HepG2 (cell line): ENCODE results near the gene CEACAM4. TPM values are rescaled to one million over a fixed set of nuclear protein-coding genes. Genes with fewer than 3 reads are reported as not detected.

Experiments
- ATAC-seq: fragments of 200-7000 bp; cut with Tn5 transposase; 3 replicates; pipeline ENCODE4 v1.9.1; 2020; ENCODE audit warnings: mild to moderate bottlenecking, moderate library complexity
- BruUV-seq: library from RNA; stranded (reverse); fragments of 400-500 nt; replicated peaks from 2 replicates; lab custom pipeline; 2021; lab: Mats Ljungman, UMichigan
- CTCF ChIA-PET: fragments of 300-600 bp; formaldehyde crosslinking; extraction: SDS; loops from one replicate; lab custom pipeline; 2021; ENCODE audit warnings: low total read pairs, inconsistent platforms, low intra/inter-chr PET ratio; lab: Yijun Ruan, JAX
- POLR2A ChIA-PET: fragments of 350-600 bp; sonication (Branson Sonifier 250); formaldehyde crosslinking; loops from one replicate; lab custom pipeline; 2020; ENCODE audit warnings: antibody characterized with exemption, inconsistent platforms; lab: Yijun Ruan, JAX
- DNase-seq: peaks from one replicate; pipeline ENCODE4 v3.0.0-alpha.2; 2015; ENCODE audit warnings: low spot score
- FAIRE-seq: peaks from 3 replicates; lab custom pipeline; 2011; peaks lifted over from hg19 to GRCh38; lab: Jason Lieb, UNC
- H2AFZ ChIP-seq: one replicate; pipeline ENCODE4 v1.6.1; 2011; ENCODE audit warnings: low read length, inconsistent platforms
- H3K27ac ChIP-seq: fragments of 300-600 bp; 3 replicates; pipeline ENCODE4 v1.8.0; 2011; ENCODE audit warnings: mixed run types, mild to moderate bottlenecking, mixed read lengths, low read length, inconsistent platforms; ENCODE audit not compliant: insufficient read depth; ENCODE audit errors: extremely low read length
- H3K27me3 ChIP-seq, 2 experiments: fragments of 200-600 bp in 1 of 2; 2 replicates in 1 of 2; 3 replicates in 1 of 2; pipeline versions ENCODE4 v1.6.0 to v1.8.0; 2011; ENCODE audit warnings: low read length in 2 of 2, mild to moderate bottlenecking in 2 of 2, moderate library complexity in 2 of 2, inconsistent platforms in 1 of 2; ENCODE audit not compliant: insufficient read depth in 2 of 2, control insufficient read depth in 1 of 2
- H3K36me3 ChIP-seq, 2 experiments: fragments of 200-600 bp in 1 of 2; replicated peaks in 1 of 2; 2 replicates in 1 of 2; 3 replicates in 1 of 2; pipeline versions ENCODE4 v1.5.1 to v1.8.0; 2011; ENCODE audit warnings: low read length in 2 of 2, inconsistent platforms in 1 of 2; ENCODE audit not compliant: insufficient read depth in 2 of 2, control insufficient read depth in 1 of 2
- H3K4me1 ChIP-seq: 2 replicates; pipeline ENCODE4 v1.5.1; 2012; ENCODE audit warnings: low read length, inconsistent platforms; ENCODE audit not compliant: insufficient read depth
- H3K4me2 ChIP-seq: 2 replicates; pipeline ENCODE4 v1.6.0; 2011; ENCODE audit warnings: low read depth, low read length, inconsistent platforms
- H3K4me3 ChIP-seq, 3 experiments: fragments of 200-600 bp in 1 of 3; sonication (generic), shearing (Covaris generic) in 1 of 3; replicated peaks in 1 of 3; 2 replicates each; pipeline ENCODE4 v1.5.1; 2011 to 2016; ENCODE audit warnings: low read length in 3 of 3, inconsistent platforms in 2 of 3, low read depth in 2 of 3, mild to moderate bottlenecking in 2 of 3, control low read depth in 1 of 3, mixed read lengths in 1 of 3; ENCODE audit not compliant: insufficient read depth in 1 of 3
- H3K79me2 ChIP-seq: one replicate; pipeline ENCODE4 v1.6.1; 2011; ENCODE audit warnings: low read length, inconsistent platforms; ENCODE audit not compliant: insufficient read depth
- H3K9ac ChIP-seq: 2 replicates; pipeline ENCODE4 v1.6.0; 2011; ENCODE audit warnings: mild to moderate bottlenecking, low read depth, low read length, inconsistent platforms; ENCODE audit not compliant: insufficient read depth
- H3K9me3 ChIP-seq: 2 replicates; pipeline ENCODE4 v1.5.1; 2012; ENCODE audit warnings: mild to moderate bottlenecking, low read length
- H4K20me1 ChIP-seq: 2 replicates; pipeline ENCODE4 v1.6.0; 2011; ENCODE audit warnings: inconsistent platforms, mild to moderate bottlenecking, low read length, moderate library complexity; ENCODE audit not compliant: insufficient read depth
- CBX1 ChIP-seq: IDR thresholded peaks from one replicate; pipeline ENCODE4 v1.6.1; 2016; ENCODE audit warnings: antibody characterized with exemption, low read depth
- CTCF ChIP-seq: sonication (generic); formaldehyde crosslinking; IDR thresholded peaks from 2 replicates; pipeline ENCODE4 v1.5.0; 2020; ENCODE audit warnings: mild to moderate bottlenecking, missing genetic modification reagents, moderate library complexity
- KAT2B ChIP-seq: fragments of 150-350 bp; IDR thresholded peaks from 2 replicates; pipeline ENCODE4 v1.6.1; 2014; ENCODE audit warnings: low read depth, low read length, borderline replicate concordance
- NCOA2 ChIP-seq: sonication (generic); formaldehyde crosslinking; IDR thresholded peaks from 2 replicates; pipeline ENCODE4 v1.8.0; 2022; ENCODE audit warnings: inconsistent platforms
- PHF21A ChIP-seq: sonication (generic); formaldehyde crosslinking; IDR thresholded peaks from 2 replicates; pipeline ENCODE4 v1.5.0; 2020; ENCODE audit warnings: mild to moderate bottlenecking, missing genetic modification reagents
- POLR2AphosphoS5 ChIP-seq: IDR thresholded peaks from 2 replicates; pipeline ENCODE4 v1.6.1; 2012; ENCODE audit warnings: low read depth, low read length
- SOX6 ChIP-seq, 2 experiments: fragments of 450-650 bp in 1 of 2; sonication (generic) in 1 of 2; formaldehyde crosslinking in 1 of 2; IDR thresholded peaks; 2 replicates each; pipeline versions ENCODE4 v1.4.0 to v1.6.1; 2017 to 2020; ENCODE audit warnings: antibody characterized with exemption in 1 of 2, mild to moderate bottlenecking in 1 of 2, missing genetic modification reagents in 1 of 2
- SRSF1 ChIP-seq: fragments of 200-400 bp; formaldehyde crosslinking; optimal IDR thresholded peaks from 2 replicates; pipeline ENCODE3; 2017; ENCODE audit warnings: mild to moderate bottlenecking, low read depth, low read length, moderate library complexity
- STAG1 ChIP-seq: sonication (generic); formaldehyde crosslinking; IDR thresholded peaks from 2 replicates; pipeline ENCODE4 v1.4.0; 2020; ENCODE audit warnings: missing genetic modification reagents
- TCF7 ChIP-seq: sonication (generic); IDR thresholded peaks from 2 replicates; pipeline ENCODE4 v1.6.1; 2016; ENCODE audit warnings: antibody characterized with exemption, low read depth
- TMF1 ChIP-seq: sonication (generic); formaldehyde crosslinking; IDR thresholded peaks from 2 replicates; pipeline ENCODE4 v1.8.1; 2022; ENCODE audit warnings: low read depth, missing genetic modification reagents
- TOE1 ChIP-seq: sonication (generic); formaldehyde crosslinking; IDR thresholded peaks from 2 replicates; pipeline ENCODE4 v1.4.0; 2020; ENCODE audit warnings: mild to moderate bottlenecking, missing genetic modification reagents
- XRCC5 ChIP-seq: fragments of 200-400 bp; formaldehyde crosslinking; optimal IDR thresholded peaks from 2 replicates; pipeline ENCODE3; 2017; ENCODE audit warnings: mild to moderate bottlenecking, low read length
- ZNF18 ChIP-seq: sonication (generic); formaldehyde crosslinking; IDR thresholded peaks from 2 replicates; pipeline ENCODE4 v1.8.0; 2022; ENCODE audit warnings: mild to moderate bottlenecking, missing genetic modification reagents; ENCODE audit not compliant: insufficient replicate concordance
- ZNF460 ChIP-seq: sonication (generic); formaldehyde crosslinking; IDR thresholded peaks from 2 replicates; pipeline ENCODE4 v1.5.1; 2020; ENCODE audit warnings: missing genetic modification reagents, mild to moderate bottlenecking, borderline replicate concordance
- ZNF496 ChIP-seq: sonication (generic); formaldehyde crosslinking; IDR thresholded peaks from 2 replicates; pipeline ENCODE4 v1.8.1; 2023; ENCODE audit warnings: mild to moderate bottlenecking, moderate library complexity, missing genetic modification reagents; ENCODE audit not compliant: insufficient replicate concordance
- ZNF569 ChIP-seq: sonication (generic); formaldehyde crosslinking; IDR thresholded peaks from 2 replicates; pipeline ENCODE4 v1.5.0; 2020; ENCODE audit warnings: mild to moderate bottlenecking, missing genetic modification reagents, moderate library complexity, borderline replicate concordance
- WGBS: methylation state at CpG from one replicate; pipeline ENCODE4 v1.1.6; 2017; ENCODE audit warnings: low lambda C conversion rate; 5-methylcytosine and 5-hydroxymethylcytosine counted together
- in situ Hi-C: cut with HindIII; loops from 2 replicates; pipeline ENCODE4 v1.10.0; 2017; ENCODE audit warnings: low pct_unique_long_range_greater_than_20kb; ENCODE audit not compliant: extremely low pct_ligation_motif_present
- intact Hi-C: fragments of 100-400 bp; cut with micrococcal nuclease; formaldehyde crosslinking; loops from one replicate; pipeline ENCODE4 v1.10.0; 2022; ENCODE audit not compliant: unreplicated experiment
- polyA plus RNA-seq, 8 experiments: library from polyadenylated mRNA; depleted of rRNA in 3 of 8; stranded (reverse) in 7 of 8; unstranded in 1 of 8; fragments of >200 nt; fragmentation: Illumina TruSeq in 4 of 8; extraction: Trizol in 4 of 8; gene quantifications; 2 replicates each; pipeline versions ENCODE4 v1.2.1 to v1.2.3, GENCODE V29; 2011 to 2016; ENCODE audit warnings: low read depth in 4 of 8, missing spikeins in 1 of 8, mixed read lengths in 1 of 8; ENCODE audit not compliant: insufficient read depth in 1 of 8
- total RNA-seq, 5 experiments: library from RNA; depleted of rRNA; stranded (reverse); fragments of >200 nt; fragmentation: Illumina TruSeq; extraction: Trizol; gene quantifications; 2 replicates each; pipeline ENCODE4 v1.2.3, GENCODE V29; 2016; ENCODE audit warnings: low read depth in 1 of 5
- TF ChIP-seq, protein P1 (sequence below), 2 experiments: fragments of 450-650 bp in 1 of 2; sonication (generic) in 1 of 2; formaldehyde crosslinking; IDR thresholded peaks; 2 replicates each; pipeline versions ENCODE4 v1.5.0 to v1.8.0; 2020 to 2022; ENCODE audit warnings: mild to moderate bottlenecking in 1 of 2, missing genetic modification reagents in 1 of 2
- TF ChIP-seq, protein P2 (sequence below): sonication (generic); formaldehyde crosslinking; IDR thresholded peaks from 2 replicates; pipeline ENCODE4 v1.8.1; 2022; ENCODE audit warnings: mild to moderate bottlenecking, missing genetic modification reagents

Gene CEACAM4
- total and polyA plus RNA-seq, 2 of the 13 experiments (the other 11 are each of a cell fraction or from before 2014, with no cell fraction given), result not detected

GRCh38 chr19:41577144-41577830 lies 49.6 kb downstream of the CEACAM4 start:
- no TSS peak for BruUV-seq
- Histone ChIP-seq H3K9me3 (peaks cover 24% of the 10 kb centered on the region; the same call in 1 of the 2 replicates), H2AFZ (no peak overlapping the region), H3K27me3 (0 out of 5 replicates have a peak, but pooled peaks cover 0 to 4% of the 10 kb centered on the region in 2 experiments), H3K9ac (no peak overlapping the region), H3K79me2 (no peaks in the 10 kb centered on the region), H3K4me2 (no peak overlapping the region), H3K4me3 (no peak overlapping the region), H3K27ac (no peak overlapping the region), H4K20me1 (no peaks in the 10 kb centered on the region), H3K4me1 (peaks cover 9% of the 10 kb centered on the region; the same call in 1 of the 2 replicates), H3K36me3 (no peaks in the 10 kb centered on the region)
- CTCF ChIA-PET, result no interaction called here
- intact Hi-C loops, result no loop called here
- in situ Hi-C loops, result no loop called here
- FAIRE-seq, result no peak
- POLR2A ChIA-PET, result no interaction called here
- ATAC-seq, result no peak
- peak; percentile 27 for DNase-seq
- WGBS, result 22% methylated on average over 17 of the region's 19 CpGs
- TF ChIP-seq KAT2B, result no peak
- TF ChIP-seq TOE1 (CRISPR knock-in tag), result no peak
- TF ChIP-seq NCOA2 (CRISPR knock-in tag), result no peak
- TF ChIP-seq, protein P1, sequence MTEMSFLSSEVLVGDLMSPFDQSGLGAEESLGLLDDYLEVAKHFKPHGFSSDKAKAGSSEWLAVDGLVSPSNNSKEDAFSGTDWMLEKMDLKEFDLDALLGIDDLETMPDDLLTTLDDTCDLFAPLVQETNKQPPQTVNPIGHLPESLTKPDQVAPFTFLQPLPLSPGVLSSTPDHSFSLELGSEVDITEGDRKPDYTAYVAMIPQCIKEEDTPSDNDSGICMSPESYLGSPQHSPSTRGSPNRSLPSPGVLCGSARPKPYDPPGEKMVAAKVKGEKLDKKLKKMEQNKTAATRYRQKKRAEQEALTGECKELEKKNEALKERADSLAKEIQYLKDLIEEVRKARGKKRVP (CRISPR knock-in tag; IDR thresholded peaks at IDR 0.05), result peak in 1 of 2 experiments; percentile 72; a peak in 2 of 4 replicates
- TF ChIP-seq ZNF496 (CRISPR knock-in tag), result no peak
- no peak for TF ChIP-seq ZNF569
- TF ChIP-seq CBX1, result no peak
- no peak for TF ChIP-seq XRCC5
- no peak for TF ChIP-seq POLR2AphosphoS5
- no peak for TF ChIP-seq STAG1 (CRISPR knock-in tag)
- no peak for TF ChIP-seq PHF21A (CRISPR knock-in tag)
- no peak for TF ChIP-seq ZNF18 (CRISPR knock-in tag)
- no peak for TF ChIP-seq ZNF460 (CRISPR knock-in tag)
- no peak for TF ChIP-seq SRSF1
- no peak for TF ChIP-seq SOX6 (IDR thresholded peaks at IDR 0.05)
- TF ChIP-seq SOX6 (CRISPR knock-in tag; IDR thresholded peaks at IDR 0.05), result no peak
- no peak for TF ChIP-seq CTCF (CRISPR knock-in tag)
- peak; percentile 17; the same call in 1 of the 2 replicates for TF ChIP-seq TCF7
- TF ChIP-seq, protein P2, sequence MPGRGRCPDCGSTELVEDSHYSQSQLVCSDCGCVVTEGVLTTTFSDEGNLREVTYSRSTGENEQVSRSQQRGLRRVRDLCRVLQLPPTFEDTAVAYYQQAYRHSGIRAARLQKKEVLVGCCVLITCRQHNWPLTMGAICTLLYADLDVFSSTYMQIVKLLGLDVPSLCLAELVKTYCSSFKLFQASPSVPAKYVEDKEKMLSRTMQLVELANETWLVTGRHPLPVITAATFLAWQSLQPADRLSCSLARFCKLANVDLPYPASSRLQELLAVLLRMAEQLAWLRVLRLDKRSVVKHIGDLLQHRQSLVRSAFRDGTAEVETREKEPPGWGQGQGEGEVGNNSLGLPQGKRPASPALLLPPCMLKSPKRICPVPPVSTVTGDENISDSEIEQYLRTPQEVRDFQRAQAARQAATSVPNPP (CRISPR knock-in tag), result no peak
- no peak for TF ChIP-seq TMF1 (CRISPR knock-in tag)
